PC-3 (cell line): ENCODE measurements around the gene DDX10. TPM values are rescaled to one million over a fixed set of nuclear protein-coding genes. Genes with fewer than 3 reads are reported as not detected.

ENCODE experiments used
- ATAC-seq: fragments of 200-7000 bp; cut with Tn5 transposase; 2 replicates; pipeline ENCODE4 v1.9.1; 2020; ENCODE audit warnings: mild to moderate bottlenecking, moderate library complexity
- BruUV-seq: library from RNA; stranded (reverse); fragments of 400-500 nt; replicated peaks from 2 replicates; lab custom pipeline; 2021; lab: Mats Ljungman, UMichigan
- CTCF ChIA-PET: fragments of 300-600 bp; sonication (Branson Sonifier 250); formaldehyde crosslinking; loops from one replicate; lab custom pipeline; 2022; ENCODE audit warnings: antibody characterized with exemption; lab: Charles Lee
- POLR2A ChIA-PET: fragments of 300-600 bp; sonication (Branson Sonifier 250); formaldehyde crosslinking; loops from one replicate; lab custom pipeline; 2022; ENCODE audit warnings: antibody characterized with exemption; ENCODE audit not compliant: unreplicated experiment; lab: Charles Lee
- DNase-seq: peaks from one replicate; pipeline ENCODE4 v3.0.0-alpha.2; 2015
- H2AFZ ChIP-seq: fragments of 300-600 bp; sonication (generic); 2 replicates; pipeline ENCODE4 v1.6.0; 2016; ENCODE audit warnings: antibody characterized with exemption, low read length
- H3F3A ChIP-seq: fragments of 300-600 bp; sonication (generic); one replicate; pipeline ENCODE4 v1.6.0; 2017; ENCODE audit warnings: antibody characterized with exemption, low read length, control low read depth, mild to moderate bottlenecking; ENCODE audit not compliant: unreplicated experiment
- H3K27ac ChIP-seq: fragments of 300-600 bp; sonication (generic); 2 replicates; pipeline ENCODE4 v1.5.1; 2016; ENCODE audit warnings: mild to moderate bottlenecking, low read length
- H3K27me3 ChIP-seq: fragments of 300-600 bp; sonication (generic); 2 replicates; pipeline ENCODE4 v1.6.1; 2016; ENCODE audit warnings: low read length, mixed read lengths
- H3K36me3 ChIP-seq: fragments of 300-600 bp; sonication (generic); 2 replicates; pipeline ENCODE4 v1.6.1; 2016; ENCODE audit warnings: low read depth, mixed run types, low read length, mixed read lengths
- H3K4me1 ChIP-seq: fragments of 300-600 bp; sonication (generic); 2 replicates; pipeline ENCODE4 v1.5.1; 2016; ENCODE audit warnings: low read length; ENCODE audit not compliant: insufficient read depth
- H3K4me2 ChIP-seq: fragments of 300-600 bp; sonication (generic); 2 replicates; pipeline ENCODE4 v1.6.0; 2016; ENCODE audit warnings: low read length
- H3K4me3 ChIP-seq: fragments of 300-600 bp; sonication (generic); 2 replicates; pipeline ENCODE4 v1.5.1; 2016; ENCODE audit warnings: mild to moderate bottlenecking, low read length, mixed read lengths
- H3K79me2 ChIP-seq: fragments of 300-600 bp; sonication (generic); 2 replicates; pipeline ENCODE4 v1.6.1; 2017; ENCODE audit warnings: low read length, mixed read lengths
- H3K9ac ChIP-seq: fragments of 300-600 bp; sonication (generic); 2 replicates; pipeline ENCODE4 v1.6.0; 2016; ENCODE audit warnings: mild to moderate bottlenecking, low read length
- H3K9me2 ChIP-seq: fragments of 300-600 bp; sonication (generic); replicated peaks from 2 replicates; pipeline ENCODE4 v1.6.1; 2016; ENCODE audit warnings: mixed run types, low read length, mixed read lengths
- H3K9me3 ChIP-seq: fragments of 300-600 bp; sonication (generic); 2 replicates; pipeline ENCODE4 v1.6.1; 2016; ENCODE audit warnings: low read length, mixed read lengths
- H4K20me1 ChIP-seq: fragments of 300-600 bp; sonication (generic); 2 replicates; pipeline ENCODE4 v1.6.1; 2016; ENCODE audit warnings: low read length, mixed read lengths
- EZH2 ChIP-seq: fragments of 300-600 bp; sonication (generic); IDR thresholded peaks from one replicate; pipeline ENCODE4 v1.6.1; 2017; ENCODE audit warnings: antibody characterized with exemption, mild to moderate bottlenecking, low read length; ENCODE audit not compliant: unreplicated experiment
- EZH2phosphoT487 ChIP-seq: fragments of 300-600 bp; sonication (generic); IDR thresholded peaks from 2 replicates; pipeline ENCODE4 v1.6.1; 2018; ENCODE audit warnings: mild to moderate bottlenecking, antibody characterized with exemption, low read length, borderline replicate concordance
- intact Hi-C: fragments of 100-400 bp; cut with micrococcal nuclease; formaldehyde crosslinking; loops from 2 replicates; pipeline ENCODE4 v1.9.0; 2023
- total RNA-seq: library from RNA; depleted of rRNA; stranded (reverse); fragments of >200 nt; gene quantifications from 2 replicates; pipeline ENCODE4 v1.2.3, GENCODE V29; 2014
- TF ChIP-seq, protein P1 (sequence below): fragments of 300-600 bp; sonication (generic); conservative IDR thresholded peaks from 2 replicates; pipeline ENCODE4 v1.5.1; 2017; ENCODE audit warnings: antibody characterized with exemption, low read depth, mild to moderate bottlenecking, low read length

Gene DDX10
- total RNA-seq, 1 experiment from 2014 or later: 55.2 TPM

DNA sequence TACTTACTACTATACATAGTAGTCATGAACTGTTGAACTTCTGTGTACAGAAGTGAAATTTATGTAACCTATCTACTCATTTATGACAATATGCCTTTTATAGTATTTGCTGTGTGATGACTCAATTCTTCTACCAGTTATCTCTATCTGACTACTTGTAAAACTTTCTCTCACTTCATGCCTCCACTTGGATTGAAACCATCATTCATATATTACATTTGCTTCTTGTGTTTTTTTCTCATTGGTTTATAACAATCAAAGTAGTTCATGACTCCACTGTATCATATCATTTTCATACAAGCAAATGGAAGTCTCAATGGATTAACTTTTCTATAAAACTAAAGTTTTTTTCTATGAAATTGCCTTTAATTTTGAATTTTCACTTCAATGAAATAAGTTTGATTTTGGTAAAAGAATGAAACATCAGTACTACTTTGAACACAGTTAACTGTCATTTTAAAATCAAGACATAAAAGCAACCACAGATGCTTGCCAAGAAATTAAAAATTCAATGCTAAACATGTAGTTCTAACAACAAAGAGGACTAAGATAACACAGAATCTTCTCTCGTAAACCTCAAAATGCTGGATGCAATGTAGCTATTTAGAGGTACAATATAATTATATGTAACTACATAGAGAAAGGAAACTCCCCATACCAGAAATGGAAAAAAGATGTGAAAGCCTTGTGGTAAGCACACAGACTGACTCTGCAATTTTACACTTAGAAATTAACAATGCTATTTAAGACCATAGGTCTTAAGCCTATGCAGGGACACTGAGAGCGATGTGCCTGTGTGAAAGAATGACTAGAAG is 43.7 kb upstream of the DDX10 start:
- peak; percentile 95 for DNase-seq
- POLR2A ChIA-PET: no interaction called here
- H3K4me1 ChIP-seq: peaks cover 60% of the 10 kb centered on the region
- H3K36me3 ChIP-seq: no peaks in the 10 kb centered on the region
- H3K79me2 ChIP-seq: no peaks in the 10 kb centered on the region
- peak overlapping the region; percentile 31; the same call in 1 of the 2 replicates for H3K4me3 ChIP-seq
- TF ChIP-seq EZH2 (no peak), EZH2phosphoT487 (no peak)
- TF ChIP-seq, protein P1, sequence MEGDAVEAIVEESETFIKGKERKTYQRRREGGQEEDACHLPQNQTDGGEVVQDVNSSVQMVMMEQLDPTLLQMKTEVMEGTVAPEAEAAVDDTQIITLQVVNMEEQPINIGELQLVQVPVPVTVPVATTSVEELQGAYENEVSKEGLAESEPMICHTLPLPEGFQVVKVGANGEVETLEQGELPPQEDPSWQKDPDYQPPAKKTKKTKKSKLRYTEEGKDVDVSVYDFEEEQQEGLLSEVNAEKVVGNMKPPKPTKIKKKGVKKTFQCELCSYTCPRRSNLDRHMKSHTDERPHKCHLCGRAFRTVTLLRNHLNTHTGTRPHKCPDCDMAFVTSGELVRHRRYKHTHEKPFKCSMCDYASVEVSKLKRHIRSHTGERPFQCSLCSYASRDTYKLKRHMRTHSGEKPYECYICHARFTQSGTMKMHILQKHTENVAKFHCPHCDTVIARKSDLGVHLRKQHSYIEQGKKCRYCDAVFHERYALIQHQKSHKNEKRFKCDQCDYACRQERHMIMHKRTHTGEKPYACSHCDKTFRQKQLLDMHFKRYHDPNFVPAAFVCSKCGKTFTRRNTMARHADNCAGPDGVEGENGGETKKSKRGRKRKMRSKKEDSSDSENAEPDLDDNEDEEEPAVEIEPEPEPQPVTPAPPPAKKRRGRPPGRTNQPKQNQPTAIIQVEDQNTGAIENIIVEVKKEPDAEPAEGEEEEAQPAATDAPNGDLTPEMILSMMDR: no peak
- H3F3A ChIP-seq: peaks cover 4% of the 10 kb centered on the region
- intact Hi-C loops: loop anchor here (1.0 kb wide), 1 partner anchor 28 kb away; the partner anchor contains the start of gene EXPH5
- H3K9me3 ChIP-seq: no peaks in the 10 kb centered on the region
- H3K4me2 ChIP-seq: peak overlapping the region; percentile 72
- H3K27me3 ChIP-seq: no peaks in the 10 kb centered on the region
- TSS peak; percentile 45 for BruUV-seq
- H2AFZ ChIP-seq: no peak overlapping the region; the same call in 1 of the 2 replicates
- no peaks in the 10 kb centered on the region for H3K9me2 ChIP-seq
- CTCF ChIA-PET: no interaction called here
- peak; percentile 61 for ATAC-seq
- H3K27ac ChIP-seq: peak overlapping the region; percentile 88
- H4K20me1 ChIP-seq: no peaks in the 10 kb centered on the region
- H3K9ac ChIP-seq: peak overlapping the region; percentile 55

DNA sequence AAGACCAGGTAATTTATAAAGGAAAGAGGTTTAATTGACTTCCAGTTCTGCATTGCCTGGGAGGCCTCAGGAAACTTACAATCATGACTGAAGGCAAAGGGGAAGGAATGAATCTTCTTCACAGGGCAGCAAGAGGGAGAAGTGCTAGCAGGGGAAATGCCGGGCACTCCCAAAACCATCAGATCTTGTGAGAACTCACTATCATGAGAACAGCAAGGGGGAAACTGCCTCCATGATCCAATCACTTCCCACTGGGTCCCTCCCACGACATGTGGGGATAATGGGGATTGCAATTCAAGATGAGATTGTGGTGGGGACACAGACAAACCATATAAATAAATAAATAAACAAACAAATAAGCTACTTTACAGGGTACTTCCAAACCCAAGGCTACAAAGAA is 42.5 kb upstream of the DDX10 start:
- ATAC-seq (no peak), DNase-seq (no peak)
- ChIA-PET CTCF (no interaction called here), POLR2A (no interaction called here)
- intact Hi-C loops: no loop called here
- Histone ChIP-seq H3K4me3 (no peak overlapping the region), H3K27ac (peak overlapping the region; percentile 88; the same call in 1 of the 2 replicates), H3K36me3 (no peaks in the 10 kb centered on the region), H3K9me3 (no peaks in the 10 kb centered on the region), H3K9me2 (no peaks in the 10 kb centered on the region), H3K79me2 (no peaks in the 10 kb centered on the region), H2AFZ (no peak overlapping the region), H3K27me3 (no peaks in the 10 kb centered on the region), H3F3A (peaks cover 4% of the 10 kb centered on the region), H3K4me2 (no peak overlapping the region), H3K9ac (no peak overlapping the region), H3K4me1 (peaks cover 51% of the 10 kb centered on the region), H4K20me1 (no peaks in the 10 kb centered on the region)
- BruUV-seq: no TSS peak
- TF ChIP-seq, protein P1: no peak
- no peak for TF ChIP-seq EZH2
- no peak for TF ChIP-seq EZH2phosphoT487
